ENCODE data around the gene CXCL14.
A peak's percentile ranks its signal among the peaks of the same experiment; 100 is the strongest.

CXCL14 gene

DNA sequence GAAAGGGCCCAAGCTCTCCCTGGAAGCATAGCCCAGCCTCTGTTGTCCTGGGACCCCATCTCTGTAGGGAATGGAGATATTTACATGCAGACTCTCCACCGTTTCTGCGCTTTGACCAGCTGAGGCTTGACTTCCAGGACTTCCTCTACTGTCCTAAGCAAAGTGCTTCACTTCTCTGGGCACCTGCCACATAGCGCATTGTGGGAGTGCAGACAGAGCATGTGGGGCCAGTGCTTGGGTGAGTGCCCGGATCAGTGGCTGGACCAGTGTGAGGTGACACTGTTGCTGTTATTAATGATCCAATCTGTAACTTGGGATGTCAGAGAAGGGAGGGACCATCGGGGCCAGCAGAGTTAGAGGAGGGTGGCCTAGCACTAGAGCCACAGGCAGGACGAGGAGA lies 10.5 kb downstream of the CXCL14 start:
- FAIRE-seq, result no peak
- DNase-seq (ENCODE audit: insufficient read length, low spot score), result no peak

GRCh38 chr5:135567661-135568060 lies 11.1 kb downstream of the CXCL14 start:
- FAIRE-seq (no peak), DNase-seq (ENCODE audit: insufficient read length, low spot score) (no peak)
- no peak for TF ChIP-seq POLR2A (IDR thresholded peaks at IDR 0.05; ENCODE audit: low read depth, low read length)

More for the DNA sequence above, 10.5 kb downstream of the CXCL14 start:
- TF ChIP-seq POLR2A (IDR thresholded peaks at IDR 0.05; ENCODE audit: low read depth, low read length), result no peak

GRCh38 chr5:135566422-135567400 lies 12.1 kb downstream of the CXCL14 start:
- FAIRE-seq (no peak), DNase-seq (ENCODE audit: insufficient read length, low spot score) (no peak)
- no peak for TF ChIP-seq POLR2A (IDR thresholded peaks at IDR 0.05; ENCODE audit: low read depth, low read length)

- FAIRE-seq, result no peak
- peak; percentile 73 for DNase-seq (ENCODE audit: insufficient read length, low spot score)
- TF ChIP-seq POLR2A (IDR thresholded peaks at IDR 0.05; ENCODE audit: low read depth, low read length), result no peak
These were observed 12.9 kb downstream of the CXCL14 start for GRCh38 chr5:135565725-135566421.

DNA sequence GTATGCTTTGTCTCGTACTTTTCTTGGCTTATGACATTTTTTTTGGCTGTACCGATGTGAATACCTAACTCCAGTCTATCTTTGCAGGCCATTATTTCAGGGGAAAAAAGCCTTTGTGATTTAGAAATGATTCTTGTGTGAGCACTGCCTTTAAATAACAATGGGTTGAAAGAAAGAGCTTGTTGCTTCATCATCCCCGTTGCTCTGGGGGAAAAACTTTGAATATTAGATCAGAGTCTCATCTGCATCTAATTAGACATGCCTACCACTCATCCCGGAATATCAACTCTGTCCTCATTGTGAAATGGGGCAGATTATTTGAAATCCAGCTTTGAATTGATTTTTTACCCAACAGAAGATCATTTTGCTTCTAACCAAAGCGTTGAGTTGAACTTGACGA lies 13.5 kb downstream of the CXCL14 start:
- TF ChIP-seq POLR2A (IDR thresholded peaks at IDR 0.05; ENCODE audit: low read depth, low read length), result no peak
- no peak for DNase-seq (ENCODE audit: insufficient read length, low spot score)
- FAIRE-seq, result no peak

DNA sequence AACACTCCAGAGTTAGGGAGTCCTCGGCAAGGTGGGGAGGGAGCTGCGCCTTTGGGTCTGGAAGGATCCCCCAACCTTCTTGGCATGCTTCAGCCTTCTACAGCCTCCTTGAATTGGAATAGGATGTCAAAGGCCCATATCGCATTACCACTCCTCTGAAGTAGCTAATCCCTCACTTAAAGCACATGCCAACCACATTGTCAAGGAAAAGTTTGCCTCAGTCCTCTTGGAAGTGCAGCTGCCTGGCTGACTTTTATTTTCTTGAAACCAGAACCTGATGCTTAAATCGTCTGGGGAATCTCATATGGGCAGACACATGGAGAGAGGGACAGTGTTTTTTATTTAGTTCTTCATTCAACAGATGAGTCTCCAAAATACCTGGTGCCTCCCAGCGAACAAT lies 14.5 kb downstream of the CXCL14 start:
- DNase-seq (ENCODE audit: insufficient read length, low spot score) (no peak), FAIRE-seq (no peak)
- TF ChIP-seq POLR2A (IDR thresholded peaks at IDR 0.05; ENCODE audit: low read depth, low read length), result no peak

DNA sequence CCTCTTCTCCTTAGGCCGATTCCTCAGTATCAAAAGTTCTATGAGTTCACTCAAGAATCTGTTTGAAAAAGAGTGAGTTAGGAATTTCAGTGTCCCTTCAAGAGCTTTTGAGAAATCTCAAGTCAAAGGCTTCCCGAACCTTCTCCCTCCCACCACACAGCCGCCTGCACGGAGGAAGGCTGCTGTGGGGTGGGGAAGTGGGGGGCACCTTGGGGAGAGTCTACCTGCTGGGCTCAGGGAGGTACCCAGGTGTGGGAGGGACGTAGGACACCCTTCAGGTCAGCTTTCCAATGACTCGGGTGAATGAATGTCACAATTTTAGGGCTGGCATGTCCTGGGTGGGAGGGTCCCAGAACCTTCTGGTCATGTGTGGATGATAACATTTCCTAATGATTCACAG lies 17.5 kb downstream of the CXCL14 start:
- no peak for TF ChIP-seq POLR2A (IDR thresholded peaks at IDR 0.05; ENCODE audit: low read depth, low read length)
- FAIRE-seq (no peak), DNase-seq (ENCODE audit: insufficient read length, low spot score) (no peak)

- TF ChIP-seq POLR2A (IDR thresholded peaks at IDR 0.05; ENCODE audit: low read depth, low read length), result no peak
- no peak for FAIRE-seq
These were observed 17.9 kb downstream of the CXCL14 start for GRCh38 chr5:135560858-135561257.

GRCh38 chr5:135559354-135559753 lies 19.4 kb downstream of the CXCL14 start:
- FAIRE-seq (no peak), DNase-seq (ENCODE audit: insufficient read length, low spot score) (peak; percentile 57)
- TF ChIP-seq POLR2A (IDR thresholded peaks at IDR 0.05; ENCODE audit: low read depth, low read length), result no peak

More at GRCh38 chr5:135560858-135561257, 17.9 kb downstream of the CXCL14 start:
- DNase-seq (ENCODE audit: insufficient read length, low spot score), result peak; percentile 80

- DNase-seq (ENCODE audit: insufficient read length, low spot score) (no peak), FAIRE-seq (no peak)
These were observed 21.5 kb downstream of the CXCL14 start for GRCh38 chr5:135557076-135557838.

GRCh38 chr5:135556620-135557019 lies 22.2 kb downstream of the CXCL14 start:
- DNase-seq (ENCODE audit: insufficient read length, low spot score), result no peak
- no peak for FAIRE-seq
- TF ChIP-seq POLR2A (IDR thresholded peaks at IDR 0.05; ENCODE audit: low read depth, low read length), result no peak

More at GRCh38 chr5:135557076-135557838, 21.5 kb downstream of the CXCL14 start:
- TF ChIP-seq POLR2A (IDR thresholded peaks at IDR 0.05; ENCODE audit: low read depth, low read length), result no peak

- no peak for TF ChIP-seq POLR2A (IDR thresholded peaks at IDR 0.05; ENCODE audit: low read depth, low read length)
- FAIRE-seq, result no peak
- DNase-seq (ENCODE audit: insufficient read length, low spot score), result no peak
These were observed 23.3 kb downstream of the CXCL14 start for GRCh38 chr5:135555530-135555929.

GRCh38 chr5:135553688-135554462 lies 24.9 kb downstream of the CXCL14 start:
- no peak for TF ChIP-seq POLR2A (IDR thresholded peaks at IDR 0.05; ENCODE audit: low read depth, low read length)
- DNase-seq (ENCODE audit: insufficient read length, low spot score) (peak; percentile 65), FAIRE-seq (no peak)

Data from H54 (cell line).